GM18868 (cell line): ENCODE measurements around the gene ABI3BP.
A peak's percentile ranks its signal among the peaks of the same experiment; 100 is the strongest.

ENCODE experiments used
- ATAC-seq: cut with Tn5 transposase; IDR thresholded peaks from one replicate; pipeline ENCODE4 v1.9.1; 2021; ENCODE audit warnings: mild to moderate bottlenecking, moderate library complexity; ENCODE audit not compliant: unreplicated experiment

The ABI3BP gene

DNA sequence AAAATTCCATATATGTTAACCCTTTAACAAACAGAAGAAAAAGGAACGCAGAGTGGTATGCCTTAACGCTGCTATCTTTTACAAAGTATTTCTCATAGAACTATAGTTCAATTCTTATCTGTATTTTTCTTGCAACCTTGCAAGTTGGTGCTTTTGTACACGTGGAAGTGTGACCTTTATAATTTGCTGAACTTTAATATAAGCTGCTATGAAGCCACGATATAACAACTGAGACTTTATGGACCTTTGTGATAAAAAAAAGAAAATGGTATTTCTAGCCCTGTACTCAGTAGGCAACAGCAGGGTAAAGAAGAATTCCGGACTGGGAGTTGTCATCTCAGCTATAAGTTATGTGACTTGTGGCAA is 290.3 kb downstream of the ABI3BP start:
- no peak for ATAC-seq

DNA sequence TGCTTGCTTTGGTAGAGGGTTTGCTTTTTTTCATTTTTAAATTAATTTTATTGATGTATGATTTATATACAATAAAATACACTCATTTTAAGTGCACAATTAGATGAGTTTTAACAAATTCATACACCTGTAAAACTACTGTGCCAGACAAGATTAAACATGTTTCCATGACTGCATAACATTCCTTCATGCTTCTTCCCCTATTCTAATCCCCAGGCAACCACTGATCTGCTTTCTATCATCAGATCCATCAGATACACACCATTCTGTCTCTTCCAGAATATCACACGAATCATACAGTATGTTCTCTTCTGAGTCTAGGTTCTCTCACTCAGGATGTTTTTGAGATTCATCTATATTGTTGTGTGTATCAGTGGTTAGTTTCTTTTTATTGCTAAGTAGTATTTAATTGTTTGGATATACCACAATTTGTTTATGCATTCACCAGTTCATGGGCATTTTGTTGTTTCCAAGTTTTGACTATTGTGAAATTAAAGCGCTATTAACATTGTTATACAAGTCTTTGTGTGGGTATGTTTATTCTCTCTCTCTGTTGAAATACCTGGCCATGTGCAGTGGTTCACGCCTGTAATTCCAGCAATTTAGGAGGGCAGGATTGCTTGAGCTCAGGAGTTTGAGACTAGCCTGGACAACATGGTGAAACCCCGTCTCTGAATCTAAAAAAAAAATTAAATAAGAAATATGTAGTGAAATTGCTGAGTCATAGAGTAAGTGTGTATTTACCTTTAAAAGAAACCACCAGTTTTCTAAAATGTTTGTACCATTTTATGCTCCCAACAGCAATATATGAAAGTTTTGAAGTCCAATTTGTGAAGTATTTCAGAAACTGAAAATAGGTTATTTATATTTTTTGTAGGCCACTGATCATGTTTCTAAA is 290.9 kb downstream of the ABI3BP start:
- peak; percentile 67 for ATAC-seq

DNA sequence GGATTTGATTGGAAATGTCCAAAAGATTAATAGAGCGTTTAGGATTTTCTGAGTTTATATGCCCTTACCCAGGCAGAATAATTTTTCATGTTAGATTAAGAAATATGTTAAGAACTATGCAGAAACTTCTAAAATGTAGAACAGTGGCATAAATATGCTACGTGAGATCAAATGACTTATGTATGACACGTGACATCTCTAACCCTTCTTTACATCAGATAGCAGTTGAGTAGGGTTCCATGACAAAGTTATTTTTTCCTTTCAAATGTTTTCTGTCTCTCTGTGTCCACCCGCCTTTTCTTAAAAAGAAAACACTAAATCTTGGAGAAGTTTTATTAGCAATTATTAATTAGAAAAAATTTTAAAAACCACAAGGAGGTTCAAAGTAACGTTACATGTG is 292.5 kb downstream of the ABI3BP start:
- no peak for ATAC-seq
